HepG2 (cell line): ENCODE data around the gene ACTR3. TPM values are rescaled to one million over a fixed set of nuclear protein-coding genes. Genes with fewer than 3 reads are reported as not detected.
A peak's percentile ranks its signal among the peaks of the same experiment; 100 is the strongest.

Experiments
- ATAC-seq: fragments of 200-7000 bp; cut with Tn5 transposase; 3 replicates; pipeline ENCODE4 v1.9.1; 2020; ENCODE audit warnings: mild to moderate bottlenecking, moderate library complexity
- BruUV-seq: library from RNA; stranded (reverse); fragments of 400-500 nt; replicated peaks from 2 replicates; lab custom pipeline; 2021; lab: Mats Ljungman, UMichigan
- CTCF ChIA-PET: fragments of 300-600 bp; formaldehyde crosslinking; extraction: SDS; loops from one replicate; lab custom pipeline; 2021; ENCODE audit warnings: low total read pairs, inconsistent platforms, low intra/inter-chr PET ratio; lab: Yijun Ruan, JAX
- POLR2A ChIA-PET: fragments of 350-600 bp; sonication (Branson Sonifier 250); formaldehyde crosslinking; loops from one replicate; lab custom pipeline; 2020; ENCODE audit warnings: antibody characterized with exemption, inconsistent platforms; lab: Yijun Ruan, JAX
- DNase-seq: peaks from one replicate; pipeline ENCODE4 v3.0.0-alpha.2; 2015; ENCODE audit warnings: low spot score
- FAIRE-seq: peaks from 3 replicates; lab custom pipeline; 2011; peaks lifted over from hg19 to GRCh38; lab: Jason Lieb, UNC
- H2AFZ ChIP-seq: one replicate; pipeline ENCODE4 v1.6.1; 2011; ENCODE audit warnings: low read length, inconsistent platforms
- H3K27ac ChIP-seq: fragments of 300-600 bp; 3 replicates; pipeline ENCODE4 v1.8.0; 2011; ENCODE audit warnings: mixed run types, mild to moderate bottlenecking, mixed read lengths, low read length, inconsistent platforms; ENCODE audit not compliant: insufficient read depth; ENCODE audit errors: extremely low read length
- H3K27me3 ChIP-seq, 2 experiments: fragments of 200-600 bp in 1 of 2; 2 replicates in 1 of 2; 3 replicates in 1 of 2; pipeline versions ENCODE4 v1.6.0 to v1.8.0; 2011; ENCODE audit warnings: low read length in 2 of 2, mild to moderate bottlenecking in 2 of 2, moderate library complexity in 2 of 2, inconsistent platforms in 1 of 2; ENCODE audit not compliant: insufficient read depth in 2 of 2, control insufficient read depth in 1 of 2
- H3K36me3 ChIP-seq, 2 experiments: fragments of 200-600 bp in 1 of 2; replicated peaks in 1 of 2; 2 replicates in 1 of 2; 3 replicates in 1 of 2; pipeline versions ENCODE4 v1.5.1 to v1.8.0; 2011; ENCODE audit warnings: low read length in 2 of 2, inconsistent platforms in 1 of 2; ENCODE audit not compliant: insufficient read depth in 2 of 2, control insufficient read depth in 1 of 2
- H3K4me1 ChIP-seq: 2 replicates; pipeline ENCODE4 v1.5.1; 2012; ENCODE audit warnings: low read length, inconsistent platforms; ENCODE audit not compliant: insufficient read depth
- H3K4me2 ChIP-seq: 2 replicates; pipeline ENCODE4 v1.6.0; 2011; ENCODE audit warnings: low read depth, low read length, inconsistent platforms
- H3K4me3 ChIP-seq, 3 experiments: fragments of 200-600 bp in 1 of 3; sonication (generic), shearing (Covaris generic) in 1 of 3; replicated peaks in 1 of 3; 2 replicates each; pipeline ENCODE4 v1.5.1; 2011 to 2016; ENCODE audit warnings: low read length in 3 of 3, inconsistent platforms in 2 of 3, low read depth in 2 of 3, mild to moderate bottlenecking in 2 of 3, control low read depth in 1 of 3, mixed read lengths in 1 of 3; ENCODE audit not compliant: insufficient read depth in 1 of 3
- H3K79me2 ChIP-seq: one replicate; pipeline ENCODE4 v1.6.1; 2011; ENCODE audit warnings: low read length, inconsistent platforms; ENCODE audit not compliant: insufficient read depth
- H3K9ac ChIP-seq: 2 replicates; pipeline ENCODE4 v1.6.0; 2011; ENCODE audit warnings: mild to moderate bottlenecking, low read depth, low read length, inconsistent platforms; ENCODE audit not compliant: insufficient read depth
- H3K9me3 ChIP-seq: 2 replicates; pipeline ENCODE4 v1.5.1; 2012; ENCODE audit warnings: mild to moderate bottlenecking, low read length
- H4K20me1 ChIP-seq: 2 replicates; pipeline ENCODE4 v1.6.0; 2011; ENCODE audit warnings: inconsistent platforms, mild to moderate bottlenecking, low read length, moderate library complexity; ENCODE audit not compliant: insufficient read depth
- ARNT2 ChIP-seq: sonication (generic); formaldehyde crosslinking; IDR thresholded peaks from 2 replicates; pipeline ENCODE4 v1.8.0; 2022; ENCODE audit warnings: mild to moderate bottlenecking, low read depth, missing genetic modification reagents, moderate library complexity
- CHCHD3 ChIP-seq: sonication (generic); formaldehyde crosslinking; IDR thresholded peaks from 2 replicates; pipeline ENCODE4 v1.8.0; 2022; ENCODE audit warnings: mild to moderate bottlenecking, missing genetic modification reagents, moderate library complexity
- ELF1 ChIP-seq: sonication (generic); formaldehyde crosslinking; IDR thresholded peaks from 2 replicates; pipeline ENCODE4 v1.4.0; 2020; ENCODE audit warnings: missing genetic modification reagents
- ESRRA ChIP-seq: sonication (generic); formaldehyde crosslinking; IDR thresholded peaks from 2 replicates; pipeline ENCODE4 v1.5.1; 2020; ENCODE audit warnings: mild to moderate bottlenecking, low read depth, missing genetic modification reagents
- FOSL2 ChIP-seq: sonication (generic); formaldehyde crosslinking; IDR thresholded peaks from 2 replicates; pipeline ENCODE4 v1.4.0; 2020; ENCODE audit warnings: missing genetic modification reagents
- GABPA ChIP-seq, 2 experiments: IDR thresholded peaks; 2 replicates each; pipeline ENCODE4 v1.6.1; 2011 to 2016; ENCODE audit warnings: low read depth in 2 of 2, low read length in 1 of 2, missing biosample characterization in 1 of 2, missing genetic modification characterization in 1 of 2
- HMGA1 ChIP-seq: sonication (generic); formaldehyde crosslinking; conservative IDR thresholded peaks from 2 replicates; pipeline ENCODE4 v1.4.0; 2020; ENCODE audit warnings: missing genetic modification reagents
- MED1 ChIP-seq: sonication (generic); formaldehyde crosslinking; IDR thresholded peaks from 2 replicates; pipeline ENCODE4 v1.4.0; 2020; ENCODE audit warnings: missing genetic modification reagents
- MEF2D ChIP-seq: sonication (generic); formaldehyde crosslinking; IDR thresholded peaks from 2 replicates; pipeline ENCODE4 v1.5.1; 2020; ENCODE audit warnings: mild to moderate bottlenecking, missing genetic modification reagents
- NFATC3 ChIP-seq: sonication (generic); formaldehyde crosslinking; IDR thresholded peaks from 2 replicates; pipeline ENCODE4 v1.5.1; 2020; ENCODE audit warnings: mild to moderate bottlenecking, missing genetic modification reagents
- NFIC ChIP-seq: IDR thresholded peaks from 2 replicates; pipeline ENCODE4 v1.6.1; 2012; ENCODE audit warnings: mild to moderate bottlenecking, low read length, inconsistent platforms
- NR2F6 ChIP-seq, 2 experiments: IDR thresholded peaks; 2 replicates each; pipeline ENCODE4 v1.6.1; 2016; ENCODE audit warnings: antibody characterized with exemption in 1 of 2, mild to moderate bottlenecking in 1 of 2
- TCF7 ChIP-seq: sonication (generic); IDR thresholded peaks from 2 replicates; pipeline ENCODE4 v1.6.1; 2016; ENCODE audit warnings: antibody characterized with exemption, low read depth
- U2AF1 ChIP-seq: fragments of 200-400 bp; formaldehyde crosslinking; optimal IDR thresholded peaks from 2 replicates; pipeline ENCODE3; 2017; ENCODE audit warnings: mild to moderate bottlenecking, low read depth, low read length
- ZNF282 ChIP-seq: fragments of 450-650 bp; IDR thresholded peaks from 2 replicates; pipeline ENCODE4 v1.6.1; 2018; ENCODE audit not compliant: partially characterized antibody
- ZNF451 ChIP-seq: sonication (generic); formaldehyde crosslinking; IDR thresholded peaks from 2 replicates; pipeline ENCODE4 v1.5.0; 2020; ENCODE audit warnings: mild to moderate bottlenecking, missing genetic modification reagents
- ZNF652 ChIP-seq: IDR thresholded peaks from 2 replicates; pipeline ENCODE4 v1.6.1; 2016; ENCODE audit warnings: low read depth, borderline replicate concordance
- WGBS: methylation state at CpG from one replicate; pipeline ENCODE4 v1.1.6; 2017; ENCODE audit warnings: low lambda C conversion rate; 5-methylcytosine and 5-hydroxymethylcytosine counted together
- in situ Hi-C: cut with HindIII; loops from 2 replicates; pipeline ENCODE4 v1.10.0; 2017; ENCODE audit warnings: low pct_unique_long_range_greater_than_20kb; ENCODE audit not compliant: extremely low pct_ligation_motif_present
- intact Hi-C: fragments of 100-400 bp; cut with micrococcal nuclease; formaldehyde crosslinking; loops from one replicate; pipeline ENCODE4 v1.10.0; 2022; ENCODE audit not compliant: unreplicated experiment
- polyA plus RNA-seq, 8 experiments: library from polyadenylated mRNA; depleted of rRNA in 3 of 8; stranded (reverse) in 7 of 8; unstranded in 1 of 8; fragments of >200 nt; fragmentation: Illumina TruSeq in 4 of 8; extraction: Trizol in 4 of 8; gene quantifications; 2 replicates each; pipeline versions ENCODE4 v1.2.1 to v1.2.3, GENCODE V29; 2011 to 2016; ENCODE audit warnings: low read depth in 4 of 8, missing spikeins in 1 of 8, mixed read lengths in 1 of 8; ENCODE audit not compliant: insufficient read depth in 1 of 8
- total RNA-seq, 5 experiments: library from RNA; depleted of rRNA; stranded (reverse); fragments of >200 nt; fragmentation: Illumina TruSeq; extraction: Trizol; gene quantifications; 2 replicates each; pipeline ENCODE4 v1.2.3, GENCODE V29; 2016; ENCODE audit warnings: low read depth in 1 of 5
- TF ChIP-seq, protein P1 (sequence below): sonication (generic); formaldehyde crosslinking; IDR thresholded peaks from 2 replicates; pipeline ENCODE4 v1.8.1; 2023; ENCODE audit warnings: missing genetic modification reagents, inconsistent platforms, borderline replicate concordance
- TF ChIP-seq, protein P2 (sequence below): sonication (generic); formaldehyde crosslinking; conservative IDR thresholded peaks from 2 replicates; pipeline ENCODE4 v1.4.0; 2020; ENCODE audit warnings: missing genetic modification reagents
- TF ChIP-seq, protein P3 (sequence below): sonication (generic); formaldehyde crosslinking; IDR thresholded peaks from 2 replicates; pipeline ENCODE4 v1.9.0; 2021; ENCODE audit warnings: missing genetic modification reagents, borderline replicate concordance

ACTR3 gene
- total and polyA plus RNA-seq, 2 of the 13 experiments (the other 11 are each of a cell fraction or from before 2014, with no cell fraction given): 123 to 225 TPM

DNA sequence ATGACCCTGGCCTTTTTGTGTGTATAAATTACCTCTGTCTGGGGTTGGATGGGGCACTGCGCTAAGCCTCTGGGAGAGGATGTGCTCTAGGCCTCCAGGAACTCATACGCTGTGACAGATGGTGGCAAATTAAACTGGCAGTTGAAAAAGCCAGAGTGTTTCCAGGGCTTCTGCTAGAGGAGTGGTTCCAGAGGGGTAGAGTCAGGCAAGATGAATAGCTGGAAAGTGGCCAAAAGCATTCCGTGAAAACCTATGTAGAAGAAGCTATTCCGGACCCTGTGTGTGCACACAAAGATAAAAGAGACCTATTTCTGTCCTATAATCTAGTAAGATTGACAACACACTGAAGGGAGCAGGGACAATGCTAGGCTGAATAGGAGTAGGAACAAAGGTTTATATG is 84.8 kb downstream of the ACTR3 start:
- DNase-seq (peak; percentile 90), FAIRE-seq (no peak), ATAC-seq (no peak)
- in situ Hi-C loops: loop anchor here (5.0 kb wide), 1 partner anchor 578 kb away; no protein-coding TSS in a partner anchor
- H4K20me1 ChIP-seq: no peaks in the 10 kb centered on the region
- 59% methylated on average over 4 of the region's 4 CpGs for WGBS
- H3K9ac ChIP-seq: peak overlapping the region; percentile 66
- ChIA-PET CTCF (interaction anchor here (1.7 kb wide), 1 partner anchor 9 kb away, joined by 4 read pairs; no protein-coding TSS in a partner anchor), POLR2A (interaction anchor here (0.6 to 1.2 kb wide), 3 partner anchors 9 to 269 kb away, joined by 3 to 4 read pairs (median 3); partner anchors contain the start of gene SLC35F5)
- H3K79me2 ChIP-seq: no peaks in the 10 kb centered on the region
- no peaks in the 10 kb centered on the region for H3K27me3 ChIP-seq
- no peaks in the 10 kb centered on the region for H3K9me3 ChIP-seq
- no peak overlapping the region for H3K4me3 ChIP-seq
- intact Hi-C loops: loop anchor here (5.0 kb wide), 3 partner anchors 103 to 372 kb away; no protein-coding TSS in a partner anchor
- H3K27ac ChIP-seq: peak overlapping the region; percentile 97
- peak overlapping the region; percentile 35; the same call in 1 of the 2 replicates for H3K4me2 ChIP-seq
- no TSS peak for BruUV-seq
- H2AFZ ChIP-seq: no peak overlapping the region
- H3K36me3 ChIP-seq: no peaks in the 10 kb centered on the region
- peaks cover 74% of the 10 kb centered on the region for H3K4me1 ChIP-seq
- TF ChIP-seq, protein P1, sequence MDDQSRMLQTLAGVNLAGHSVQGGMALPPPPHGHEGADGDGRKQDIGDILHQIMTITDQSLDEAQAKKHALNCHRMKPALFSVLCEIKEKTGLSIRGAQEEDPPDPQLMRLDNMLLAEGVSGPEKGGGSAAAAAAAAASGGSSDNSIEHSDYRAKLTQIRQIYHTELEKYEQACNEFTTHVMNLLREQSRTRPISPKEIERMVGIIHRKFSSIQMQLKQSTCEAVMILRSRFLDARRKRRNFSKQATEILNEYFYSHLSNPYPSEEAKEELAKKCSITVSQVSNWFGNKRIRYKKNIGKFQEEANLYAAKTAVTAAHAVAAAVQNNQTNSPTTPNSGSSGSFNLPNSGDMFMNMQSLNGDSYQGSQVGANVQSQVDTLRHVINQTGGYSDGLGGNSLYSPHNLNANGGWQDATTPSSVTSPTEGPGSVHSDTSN: no peak
- TF ChIP-seq ZNF652 (CRISPR knock-in tag) (no peak), CHCHD3 (CRISPR knock-in tag) (no peak), GABPA (IDR thresholded peaks at IDR 0.05; ENCODE audit: low read depth, low read length) (no peak), GABPA (CRISPR knock-in tag; IDR thresholded peaks at IDR 0.05; ENCODE audit: low read depth) (no peak), MED1 (CRISPR knock-in tag) (peak; percentile 69), ZNF282 (no peak), ESRRA (CRISPR knock-in tag) (no peak), NFIC (peak; percentile 84), ARNT2 (CRISPR knock-in tag) (no peak), NR2F6 (IDR thresholded peaks at IDR 0.05) (no peak), NR2F6 (CRISPR knock-in tag; IDR thresholded peaks at IDR 0.05) (peak; percentile 6; the same call in 1 of the 2 replicates), MEF2D (CRISPR knock-in tag) (peak; percentile 54; the same call in 1 of the 2 replicates), U2AF1 (no peak), TCF7 (peak; percentile 41; the same call in 1 of the 2 replicates), ELF1 (CRISPR knock-in tag) (no peak), ZNF451 (CRISPR knock-in tag) (no peak), HMGA1 (CRISPR knock-in tag) (no peak), FOSL2 (peak; percentile 62), NFATC3 (CRISPR knock-in tag) (no peak)
- TF ChIP-seq, protein P2, sequence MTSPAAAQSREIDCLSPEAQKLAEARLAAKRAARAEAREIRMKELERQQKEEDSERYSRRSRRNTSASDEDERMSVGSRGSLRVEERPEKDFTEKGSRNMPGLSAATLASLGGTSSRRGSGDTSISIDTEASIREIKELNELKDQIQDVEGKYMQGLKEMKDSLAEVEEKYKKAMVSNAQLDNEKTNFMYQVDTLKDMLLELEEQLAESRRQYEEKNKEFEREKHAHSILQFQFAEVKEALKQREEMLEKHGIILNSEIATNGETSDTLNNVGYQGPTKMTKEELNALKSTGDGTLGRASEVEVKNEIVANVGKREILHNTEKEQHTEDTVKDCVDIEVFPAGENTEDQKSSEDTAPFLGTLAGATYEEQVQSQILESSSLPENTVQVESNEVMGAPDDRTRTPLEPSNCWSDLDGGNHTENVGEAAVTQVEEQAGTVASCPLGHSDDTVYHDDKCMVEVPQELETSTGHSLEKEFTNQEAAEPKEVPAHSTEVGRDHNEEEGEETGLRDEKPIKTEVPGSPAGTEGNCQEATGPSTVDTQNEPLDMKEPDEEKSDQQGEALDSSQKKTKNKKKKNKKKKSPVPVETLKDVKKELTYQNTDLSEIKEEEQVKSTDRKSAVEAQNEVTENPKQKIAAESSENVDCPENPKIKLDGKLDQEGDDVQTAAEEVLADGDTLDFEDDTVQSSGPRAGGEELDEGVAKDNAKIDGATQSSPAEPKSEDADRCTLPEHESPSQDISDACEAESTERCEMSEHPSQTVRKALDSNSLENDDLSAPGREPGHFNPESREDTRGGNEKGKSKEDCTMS (CRISPR knock-in tag): no peak
- TF ChIP-seq, protein P3, sequence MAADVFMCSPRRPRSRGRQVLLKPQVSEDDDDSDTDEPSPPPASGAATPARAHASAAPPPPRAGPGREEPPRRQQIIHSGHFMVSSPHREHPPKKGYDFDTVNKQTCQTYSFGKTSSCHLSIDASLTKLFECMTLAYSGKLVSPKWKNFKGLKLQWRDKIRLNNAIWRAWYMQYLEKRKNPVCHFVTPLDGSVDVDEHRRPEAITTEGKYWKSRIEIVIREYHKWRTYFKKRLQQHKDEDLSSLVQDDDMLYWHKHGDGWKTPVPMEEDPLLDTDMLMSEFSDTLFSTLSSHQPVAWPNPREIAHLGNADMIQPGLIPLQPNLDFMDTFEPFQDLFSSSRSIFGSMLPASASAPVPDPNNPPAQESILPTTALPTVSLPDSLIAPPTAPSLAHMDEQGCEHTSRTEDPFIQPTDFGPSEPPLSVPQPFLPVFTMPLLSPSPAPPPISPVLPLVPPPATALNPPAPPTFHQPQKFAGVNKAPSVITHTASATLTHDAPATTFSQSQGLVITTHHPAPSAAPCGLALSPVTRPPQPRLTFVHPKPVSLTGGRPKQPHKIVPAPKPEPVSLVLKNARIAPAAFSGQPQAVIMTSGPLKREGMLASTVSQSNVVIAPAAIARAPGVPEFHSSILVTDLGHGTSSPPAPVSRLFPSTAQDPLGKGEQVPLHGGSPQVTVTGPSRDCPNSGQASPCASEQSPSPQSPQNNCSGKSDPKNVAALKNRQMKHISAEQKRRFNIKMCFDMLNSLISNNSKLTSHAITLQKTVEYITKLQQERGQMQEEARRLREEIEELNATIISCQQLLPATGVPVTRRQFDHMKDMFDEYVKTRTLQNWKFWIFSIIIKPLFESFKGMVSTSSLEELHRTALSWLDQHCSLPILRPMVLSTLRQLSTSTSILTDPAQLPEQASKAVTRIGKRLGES (CRISPR knock-in tag): no peak
